ENCODE results near the gene DCST1. TPM values are rescaled to one million over a fixed set of nuclear protein-coding genes. Genes with fewer than 3 reads are reported as not detected.

DCST1 gene
- total and polyA plus RNA-seq, 2 of the 13 experiments (the other 11 are each of a cell fraction or from before 2014, with no cell fraction given) = 0.04 TPM; not detected in 1

GRCh38 chr1:155093911-155094621, 60.4 kb downstream of the DCST1 start (continued):
- TF ChIP-seq SNAPC4 (CRISPR knock-in tag; IDR thresholded peaks at IDR 0.05) = no peak
- no peak for TF ChIP-seq ZNF18 (CRISPR knock-in tag; IDR thresholded peaks at IDR 0.05; ENCODE audit: insufficient replicate concordance)
- no peak for TF ChIP-seq POLR2AphosphoS2 (IDR thresholded peaks at IDR 0.05; ENCODE audit: low read depth, low read length)
- TF ChIP-seq CAMTA2 (CRISPR knock-in tag; IDR thresholded peaks at IDR 0.05; ENCODE audit: borderline replicate concordance) = no peak
- TF ChIP-seq ZNF75D (CRISPR knock-in tag; IDR thresholded peaks at IDR 0.05; ENCODE audit: borderline replicate concordance) = no peak
- TF ChIP-seq ZBTB39 (CRISPR knock-in tag; IDR thresholded peaks at IDR 0.05) = no peak
- no peak for TF ChIP-seq ZNF639 (CRISPR knock-in tag; conservative IDR thresholded peaks at IDR 0.05)
- TF ChIP-seq, protein P1, sequence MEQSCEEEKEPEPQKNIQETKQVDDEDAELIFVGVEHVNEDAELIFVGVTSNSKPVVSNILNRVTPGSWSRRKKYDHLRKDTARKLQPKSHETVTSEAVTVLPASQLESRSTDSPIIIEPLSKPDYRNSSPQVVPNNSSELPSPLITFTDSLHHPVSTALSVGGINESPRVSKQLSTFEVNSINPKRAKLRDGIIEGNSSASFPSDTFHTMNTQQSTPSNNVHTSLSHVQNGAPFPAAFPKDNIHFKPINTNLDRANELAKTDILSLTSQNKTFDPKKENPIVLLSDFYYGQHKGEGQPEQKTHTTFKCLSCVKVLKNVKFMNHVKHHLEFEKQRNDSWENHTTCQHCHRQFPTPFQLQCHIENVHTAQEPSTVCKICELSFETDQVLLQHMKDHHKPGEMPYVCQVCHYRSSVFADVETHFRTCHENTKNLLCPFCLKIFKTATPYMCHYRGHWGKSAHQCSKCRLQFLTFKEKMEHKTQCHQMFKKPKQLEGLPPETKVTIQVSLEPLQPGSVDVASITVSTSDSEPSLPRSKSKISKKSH (CRISPR knock-in tag; IDR thresholded peaks at IDR 0.05; ENCODE audit: borderline replicate concordance) = no peak
- TF ChIP-seq MYC (CRISPR knock-in tag; IDR thresholded peaks at IDR 0.05; ENCODE audit: borderline replicate concordance) = no peak
- peak; percentile 55 for TF ChIP-seq SP4 (CRISPR knock-in tag; IDR thresholded peaks at IDR 0.05)
- TF ChIP-seq ZNF616 (CRISPR knock-in tag; IDR thresholded peaks at IDR 0.05; ENCODE audit: low read depth) = no peak
- TF ChIP-seq IKZF4 (CRISPR knock-in tag; IDR thresholded peaks at IDR 0.05; ENCODE audit: borderline replicate concordance, low read depth, not compliant biosample characterization) = no peak
- no peak for TF ChIP-seq TMF1 (CRISPR knock-in tag; IDR thresholded peaks at IDR 0.05; ENCODE audit: low read depth)
- peak; percentile 35; the same call in 1 of the 2 replicates for TF ChIP-seq FOXK1 (CRISPR knock-in tag; IDR thresholded peaks at IDR 0.05; ENCODE audit: borderline replicate concordance, low read depth)
- no peak for TF ChIP-seq NR2F6 (IDR thresholded peaks at IDR 0.05)
- TF ChIP-seq NR2F6 (CRISPR knock-in tag; IDR thresholded peaks at IDR 0.05) = no peak
- no peak for TF ChIP-seq HIVEP1 (CRISPR knock-in tag; IDR thresholded peaks at IDR 0.05)
